ENCODE data around the gene GRAP2. TPM values are rescaled to one million over a fixed set of nuclear protein-coding genes. Genes with fewer than 3 reads are reported as not detected.
"Not testable (repeated sequence)": the region's sequence is repeated elsewhere in the genome, so short reads cannot be mapped to it uniquely, and the experiment has no call there.

GRAP2 gene
- total and polyA plus RNA-seq, 2 experiments from 2014 or later: 0.42 TPM; not detected in 1

DNA sequence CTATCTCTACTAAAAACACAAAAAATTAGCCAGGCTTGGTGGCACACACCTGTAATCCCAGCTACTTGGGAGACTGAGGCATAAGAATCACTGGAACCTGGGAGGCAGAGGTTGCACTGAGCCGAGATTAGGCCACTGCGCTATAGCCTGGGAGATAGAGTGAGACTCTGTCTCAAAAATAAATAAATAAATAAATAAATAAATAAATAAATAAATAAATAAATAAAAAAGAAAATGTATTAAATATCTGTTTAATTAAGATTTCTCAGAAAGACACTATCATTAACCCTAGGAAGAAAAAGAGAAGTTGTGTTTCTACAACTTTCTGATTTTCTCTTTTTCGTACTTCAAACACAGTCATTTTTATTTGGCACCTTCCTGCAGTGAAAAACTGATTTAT, 11.0 kb upstream of the GRAP2 start:
- not testable (repeated sequence) for H3K4me2 ChIP-seq; H3K27ac Mint-ChIP-seq; H3K9me3 Mint-ChIP-seq; H3K27me3 Mint-ChIP-seq (ENCODE audit: insufficient read depth, low read depth, poor library complexity); H3F3A ChIP-seq (replicated peaks; ENCODE audit: low read depth); H3K27me3 ChIP-seq (ENCODE audit: insufficient read depth); H3K9me2 ChIP-seq (ENCODE audit: insufficient read depth); H3K36me3 ChIP-seq (ENCODE audit: insufficient read depth); ATAC-seq; H3K4me3 ChIP-seq; H3K36me3 Mint-ChIP-seq (ENCODE audit: low read depth); H3K79me2 ChIP-seq (replicated peaks; ENCODE audit: insufficient read depth); H3K27ac ChIP-seq (ENCODE audit: low read depth); DNase-seq (ENCODE audit: low spot score); H2AFZ ChIP-seq; H4K20me1 ChIP-seq (replicated peaks; ENCODE audit: insufficient read depth); H3K4me1 Mint-ChIP-seq; H3K4me3 Mint-ChIP-seq; H3K4me1 ChIP-seq (ENCODE audit: insufficient read depth)

DNA sequence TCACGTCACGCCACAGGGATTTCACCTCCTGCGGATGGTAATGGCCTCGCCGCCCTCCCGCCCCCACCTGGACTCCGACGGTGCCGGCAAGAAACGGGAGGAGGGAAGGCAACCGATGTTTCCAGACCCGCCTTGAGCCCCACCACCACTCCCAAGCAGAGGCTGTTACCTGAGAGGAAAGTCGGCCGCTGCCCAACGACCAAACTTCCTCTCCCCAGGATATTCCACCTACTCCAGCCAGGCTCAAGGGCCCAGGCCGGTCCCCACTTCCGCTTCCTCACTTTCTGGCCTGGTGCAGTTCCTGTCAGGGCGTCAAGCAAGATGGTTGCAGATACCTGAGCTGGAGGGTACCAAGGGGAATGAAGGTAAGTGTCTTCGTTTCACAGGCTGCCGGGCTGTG, 7.4 kb upstream of the GRAP2 start, which contains the start of gene ENTHD1:
ENTHD1 (minus strand) TSS at position 235 of the 400 bp plus-strand sequence. CDS start 6,012 bp downstream, outside the sequence.
- no peak within 1 kb of the TSS for H3K27ac ChIP-seq (ENCODE audit: low read depth)
- Mint-ChIP-seq H3K9me3 (no peaks in the 10 kb centered on the region), H3K27me3 (ENCODE audit: insufficient read depth, low read depth, poor library complexity) (no peaks in the 10 kb centered on the region), H3K4me3 (no peak within 1 kb of the TSS), H3K27ac (no peak within 1 kb of the TSS), H3K36me3 (ENCODE audit: low read depth) (no peaks in the 10 kb centered on the region), H3K4me1 (peaks cover 5% of the 10 kb centered on the region; the same call in 2 of the 3 replicates)
- ATAC-seq (peak; percentile 54), DNase-seq (ENCODE audit: low spot score) (peak; percentile 42)
- H3K4me1 ChIP-seq (ENCODE audit: insufficient read depth): no peaks in the 10 kb centered on the region
- peaks cover 17% of the 10 kb centered on the region for H3K9me2 ChIP-seq (ENCODE audit: insufficient read depth)
- H3K79me2 ChIP-seq (replicated peaks; ENCODE audit: insufficient read depth): no peaks in the 10 kb centered on the region
- H3K36me3 ChIP-seq (ENCODE audit: insufficient read depth): no peaks in the 10 kb centered on the region
- TF ChIP-seq STAT1 (IDR thresholded peaks at IDR 0.05; ENCODE audit: unreplicated experiment): no peak
- no peak for TF ChIP-seq ZNF331 (CRISPR knock-in tag; IDR thresholded peaks at IDR 0.05; ENCODE audit: low read depth)
- TF ChIP-seq ZNF462 (CRISPR knock-in tag; IDR thresholded peaks at IDR 0.05): no peak
- no peak for TF ChIP-seq EZH2 (IDR thresholded peaks at IDR 0.05; ENCODE audit: low read depth, unreplicated experiment)
- no peak for TF ChIP-seq JUNB (IDR thresholded peaks at IDR 0.05; ENCODE audit: unreplicated experiment)
- TF ChIP-seq CTCF (conservative IDR thresholded peaks at IDR 0.05; ENCODE audit: low read depth in 2 of 2): no peak
- H2AFZ ChIP-seq: peak within 1 kb of the TSS; percentile 91
- no peak within 1 kb of the TSS for H3K4me3 ChIP-seq
- no peaks in the 10 kb centered on the region; the same call in none of the 2 replicates for H4K20me1 ChIP-seq (replicated peaks; ENCODE audit: insufficient read depth)
- no peak within 1 kb of the TSS for H3K4me2 ChIP-seq
- H3F3A ChIP-seq (replicated peaks; ENCODE audit: low read depth): no peaks in the 10 kb centered on the region
- no peaks in the 10 kb centered on the region for H3K27me3 ChIP-seq (ENCODE audit: insufficient read depth)
